ENCODE results near the gene RNLS. TPM values are rescaled to one million over a fixed set of nuclear protein-coding genes. Genes with fewer than 3 reads are reported as not detected.

Gene RNLS
- total and polyA plus RNA-seq, 2 of the 8 experiments (the other 6 are each of a cell fraction or from before 2014, with no cell fraction given): 7.5 to 12.7 TPM

DNA sequence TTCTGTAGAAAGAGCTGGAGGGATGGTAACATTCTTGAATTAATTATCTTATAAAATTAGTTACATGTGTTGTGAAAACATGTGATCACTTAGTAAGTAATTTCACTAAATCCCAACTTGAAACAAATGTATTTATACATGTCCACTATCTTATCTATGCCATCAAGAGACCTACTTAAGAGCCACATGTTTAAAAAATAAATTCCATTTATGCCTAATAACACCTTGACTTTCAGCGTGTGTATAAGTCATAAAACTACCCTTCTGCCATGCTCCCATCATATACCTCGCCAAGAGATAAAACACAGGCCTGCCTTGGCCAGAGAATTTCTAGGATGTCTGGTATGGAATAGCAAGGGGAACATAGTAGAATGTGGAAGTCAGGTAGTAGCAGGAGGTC lies 40.7 kb upstream of the RNLS start (continued):
- TF ChIP-seq, protein P1, sequence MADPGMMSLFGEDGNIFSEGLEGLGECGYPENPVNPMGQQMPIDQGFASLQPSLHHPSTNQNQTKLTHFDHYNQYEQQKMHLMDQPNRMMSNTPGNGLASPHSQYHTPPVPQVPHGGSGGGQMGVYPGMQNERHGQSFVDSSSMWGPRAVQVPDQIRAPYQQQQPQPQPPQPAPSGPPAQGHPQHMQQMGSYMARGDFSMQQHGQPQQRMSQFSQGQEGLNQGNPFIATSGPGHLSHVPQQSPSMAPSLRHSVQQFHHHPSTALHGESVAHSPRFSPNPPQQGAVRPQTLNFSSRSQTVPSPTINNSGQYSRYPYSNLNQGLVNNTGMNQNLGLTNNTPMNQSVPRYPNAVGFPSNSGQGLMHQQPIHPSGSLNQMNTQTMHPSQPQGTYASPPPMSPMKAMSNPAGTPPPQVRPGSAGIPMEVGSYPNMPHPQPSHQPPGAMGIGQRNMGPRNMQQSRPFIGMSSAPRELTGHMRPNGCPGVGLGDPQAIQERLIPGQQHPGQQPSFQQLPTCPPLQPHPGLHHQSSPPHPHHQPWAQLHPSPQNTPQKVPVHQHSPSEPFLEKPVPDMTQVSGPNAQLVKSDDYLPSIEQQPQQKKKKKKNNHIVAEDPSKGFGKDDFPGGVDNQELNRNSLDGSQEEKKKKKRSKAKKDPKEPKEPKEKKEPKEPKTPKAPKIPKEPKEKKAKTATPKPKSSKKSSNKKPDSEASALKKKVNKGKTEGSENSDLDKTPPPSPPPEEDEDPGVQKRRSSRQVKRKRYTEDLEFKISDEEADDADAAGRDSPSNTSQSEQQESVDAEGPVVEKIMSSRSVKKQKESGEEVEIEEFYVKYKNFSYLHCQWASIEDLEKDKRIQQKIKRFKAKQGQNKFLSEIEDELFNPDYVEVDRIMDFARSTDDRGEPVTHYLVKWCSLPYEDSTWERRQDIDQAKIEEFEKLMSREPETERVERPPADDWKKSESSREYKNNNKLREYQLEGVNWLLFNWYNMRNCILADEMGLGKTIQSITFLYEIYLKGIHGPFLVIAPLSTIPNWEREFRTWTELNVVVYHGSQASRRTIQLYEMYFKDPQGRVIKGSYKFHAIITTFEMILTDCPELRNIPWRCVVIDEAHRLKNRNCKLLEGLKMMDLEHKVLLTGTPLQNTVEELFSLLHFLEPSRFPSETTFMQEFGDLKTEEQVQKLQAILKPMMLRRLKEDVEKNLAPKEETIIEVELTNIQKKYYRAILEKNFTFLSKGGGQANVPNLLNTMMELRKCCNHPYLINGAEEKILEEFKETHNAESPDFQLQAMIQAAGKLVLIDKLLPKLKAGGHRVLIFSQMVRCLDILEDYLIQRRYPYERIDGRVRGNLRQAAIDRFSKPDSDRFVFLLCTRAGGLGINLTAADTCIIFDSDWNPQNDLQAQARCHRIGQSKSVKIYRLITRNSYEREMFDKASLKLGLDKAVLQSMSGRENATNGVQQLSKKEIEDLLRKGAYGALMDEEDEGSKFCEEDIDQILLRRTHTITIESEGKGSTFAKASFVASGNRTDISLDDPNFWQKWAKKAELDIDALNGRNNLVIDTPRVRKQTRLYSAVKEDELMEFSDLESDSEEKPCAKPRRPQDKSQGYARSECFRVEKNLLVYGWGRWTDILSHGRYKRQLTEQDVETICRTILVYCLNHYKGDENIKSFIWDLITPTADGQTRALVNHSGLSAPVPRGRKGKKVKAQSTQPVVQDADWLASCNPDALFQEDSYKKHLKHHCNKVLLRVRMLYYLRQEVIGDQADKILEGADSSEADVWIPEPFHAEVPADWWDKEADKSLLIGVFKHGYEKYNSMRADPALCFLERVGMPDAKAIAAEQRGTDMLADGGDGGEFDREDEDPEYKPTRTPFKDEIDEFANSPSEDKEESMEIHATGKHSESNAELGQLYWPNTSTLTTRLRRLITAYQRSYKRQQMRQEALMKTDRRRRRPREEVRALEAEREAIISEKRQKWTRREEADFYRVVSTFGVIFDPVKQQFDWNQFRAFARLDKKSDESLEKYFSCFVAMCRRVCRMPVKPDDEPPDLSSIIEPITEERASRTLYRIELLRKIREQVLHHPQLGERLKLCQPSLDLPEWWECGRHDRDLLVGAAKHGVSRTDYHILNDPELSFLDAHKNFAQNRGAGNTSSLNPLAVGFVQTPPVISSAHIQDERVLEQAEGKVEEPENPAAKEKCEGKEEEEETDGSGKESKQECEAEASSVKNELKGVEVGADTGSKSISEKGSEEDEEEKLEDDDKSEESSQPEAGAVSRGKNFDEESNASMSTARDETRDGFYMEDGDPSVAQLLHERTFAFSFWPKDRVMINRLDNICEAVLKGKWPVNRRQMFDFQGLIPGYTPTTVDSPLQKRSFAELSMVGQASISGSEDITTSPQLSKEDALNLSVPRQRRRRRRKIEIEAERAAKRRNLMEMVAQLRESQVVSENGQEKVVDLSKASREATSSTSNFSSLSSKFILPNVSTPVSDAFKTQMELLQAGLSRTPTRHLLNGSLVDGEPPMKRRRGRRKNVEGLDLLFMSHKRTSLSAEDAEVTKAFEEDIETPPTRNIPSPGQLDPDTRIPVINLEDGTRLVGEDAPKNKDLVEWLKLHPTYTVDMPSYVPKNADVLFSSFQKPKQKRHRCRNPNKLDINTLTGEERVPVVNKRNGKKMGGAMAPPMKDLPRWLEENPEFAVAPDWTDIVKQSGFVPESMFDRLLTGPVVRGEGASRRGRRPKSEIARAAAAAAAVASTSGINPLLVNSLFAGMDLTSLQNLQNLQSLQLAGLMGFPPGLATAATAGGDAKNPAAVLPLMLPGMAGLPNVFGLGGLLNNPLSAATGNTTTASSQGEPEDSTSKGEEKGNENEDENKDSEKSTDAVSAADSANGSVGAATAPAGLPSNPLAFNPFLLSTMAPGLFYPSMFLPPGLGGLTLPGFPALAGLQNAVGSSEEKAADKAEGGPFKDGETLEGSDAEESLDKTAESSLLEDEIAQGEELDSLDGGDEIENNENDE (IDR thresholded peaks at IDR 0.05; ENCODE audit: insufficient replicate concordance, low read length): no peak
- no peak for TF ChIP-seq SP1 (IDR thresholded peaks at IDR 0.05; ENCODE audit: low read depth, low read length)
- no peak for TF ChIP-seq MAFK (IDR thresholded peaks at IDR 0.05; ENCODE audit: low read depth, low read length)
- TF ChIP-seq CHD2 (IDR thresholded peaks at IDR 0.05; ENCODE audit: low read length): no peak
- no peak for TF ChIP-seq KDM4A (IDR thresholded peaks at IDR 0.05; ENCODE audit: low read depth, low read length, severe bottlenecking)
- TF ChIP-seq RBBP5 (IDR thresholded peaks at IDR 0.05; ENCODE audit: borderline replicate concordance, low read depth, low read length): no peak
- no peak for TF ChIP-seq SIRT6 (IDR thresholded peaks at IDR 0.05; ENCODE audit: low read length)
- TF ChIP-seq, protein P2, sequence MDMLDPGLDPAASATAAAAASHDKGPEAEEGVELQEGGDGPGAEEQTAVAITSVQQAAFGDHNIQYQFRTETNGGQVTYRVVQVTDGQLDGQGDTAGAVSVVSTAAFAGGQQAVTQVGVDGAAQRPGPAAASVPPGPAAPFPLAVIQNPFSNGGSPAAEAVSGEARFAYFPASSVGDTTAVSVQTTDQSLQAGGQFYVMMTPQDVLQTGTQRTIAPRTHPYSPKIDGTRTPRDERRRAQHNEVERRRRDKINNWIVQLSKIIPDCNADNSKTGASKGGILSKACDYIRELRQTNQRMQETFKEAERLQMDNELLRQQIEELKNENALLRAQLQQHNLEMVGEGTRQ (IDR thresholded peaks at IDR 0.05; ENCODE audit: low read length): no peak
